Nephron progenitor cell (in vitro differentiated cells): ENCODE results near the gene GFRA1.

Source experiments
- DNase-seq: peaks from one replicate; pipeline ENCODE4 v3.0.0; 2021
- H3K27ac Mint-ChIP-seq: 2 replicates; pipeline ENCODE4 v1.8.0; 2021; ENCODE audit warnings: mild to moderate bottlenecking, moderate library complexity, mixed read lengths
- H3K27me3 Mint-ChIP-seq: 2 replicates; pipeline ENCODE4 v1.8.0; 2021; ENCODE audit warnings: mild to moderate bottlenecking, low read depth, mixed read lengths; ENCODE audit not compliant: poor library complexity
- H3K36me3 Mint-ChIP-seq: 2 replicates; pipeline ENCODE4 v1.8.0; 2021; ENCODE audit warnings: low read depth, mixed read lengths
- H3K4me1 Mint-ChIP-seq: 2 replicates; pipeline ENCODE4 v1.8.0; 2021; ENCODE audit warnings: mixed read lengths
- H3K4me3 Mint-ChIP-seq: 2 replicates; pipeline ENCODE4 v1.8.0; 2021; ENCODE audit warnings: mild to moderate bottlenecking, moderate library complexity, mixed read lengths
- H3K9me3 Mint-ChIP-seq: 2 replicates; pipeline ENCODE4 v1.8.0; 2021; ENCODE audit warnings: mild to moderate bottlenecking, moderate library complexity, mixed read lengths
- TF ChIP-seq, protein P1 (sequence below): fragments of 200-600 bp; sonication (generic); IDR thresholded peaks from 2 replicates; pipeline ENCODE4 v1.5.0; 2021; ENCODE audit warnings: antibody characterized with exemption

The GFRA1 gene

DNA sequence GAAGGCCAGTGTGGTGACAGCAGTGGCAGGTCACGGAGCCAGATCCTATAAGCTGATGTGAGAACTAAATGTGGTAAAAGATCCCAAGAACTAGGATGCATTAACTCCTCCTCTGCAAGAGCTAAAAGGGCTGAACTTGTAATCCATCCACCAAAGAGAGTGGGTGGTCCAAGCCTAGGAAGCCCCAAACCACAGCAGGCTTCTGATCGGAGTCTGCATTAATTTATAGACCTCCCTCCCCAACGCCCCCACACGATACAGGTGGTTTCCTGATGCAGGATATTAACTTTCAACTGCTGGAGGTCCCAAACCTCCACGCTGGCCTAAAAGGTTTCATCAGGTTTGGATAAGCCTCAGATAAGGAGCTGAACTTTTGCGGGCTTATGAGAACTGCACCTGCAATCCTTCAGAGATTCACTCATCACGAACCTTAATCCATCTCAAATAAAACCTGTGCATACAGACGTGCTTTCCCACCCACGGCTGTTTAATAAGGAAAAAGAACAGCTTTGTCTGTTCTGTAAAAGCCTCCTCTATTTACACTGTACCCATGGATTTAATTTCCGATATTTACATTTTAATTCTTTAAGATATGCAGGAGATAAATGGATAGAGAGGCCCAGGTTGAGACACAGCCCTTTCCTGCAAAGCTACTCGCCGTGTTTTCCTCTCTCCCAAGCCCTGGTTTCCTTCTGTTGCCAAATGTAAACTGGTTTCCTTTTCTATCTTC, 74.9 kb downstream of the GFRA1 start:
- Mint-ChIP-seq H3K36me3 (no peaks in the 10 kb centered on the region), H3K4me3 (no peak overlapping the region), H3K9me3 (peaks cover 21% of the 10 kb centered on the region), H3K4me1 (no peaks in the 10 kb centered on the region), H3K27me3 (peaks cover 9% of the 10 kb centered on the region), H3K27ac (no peak overlapping the region)
- DNase-seq: no peak
- TF ChIP-seq, protein P1, sequence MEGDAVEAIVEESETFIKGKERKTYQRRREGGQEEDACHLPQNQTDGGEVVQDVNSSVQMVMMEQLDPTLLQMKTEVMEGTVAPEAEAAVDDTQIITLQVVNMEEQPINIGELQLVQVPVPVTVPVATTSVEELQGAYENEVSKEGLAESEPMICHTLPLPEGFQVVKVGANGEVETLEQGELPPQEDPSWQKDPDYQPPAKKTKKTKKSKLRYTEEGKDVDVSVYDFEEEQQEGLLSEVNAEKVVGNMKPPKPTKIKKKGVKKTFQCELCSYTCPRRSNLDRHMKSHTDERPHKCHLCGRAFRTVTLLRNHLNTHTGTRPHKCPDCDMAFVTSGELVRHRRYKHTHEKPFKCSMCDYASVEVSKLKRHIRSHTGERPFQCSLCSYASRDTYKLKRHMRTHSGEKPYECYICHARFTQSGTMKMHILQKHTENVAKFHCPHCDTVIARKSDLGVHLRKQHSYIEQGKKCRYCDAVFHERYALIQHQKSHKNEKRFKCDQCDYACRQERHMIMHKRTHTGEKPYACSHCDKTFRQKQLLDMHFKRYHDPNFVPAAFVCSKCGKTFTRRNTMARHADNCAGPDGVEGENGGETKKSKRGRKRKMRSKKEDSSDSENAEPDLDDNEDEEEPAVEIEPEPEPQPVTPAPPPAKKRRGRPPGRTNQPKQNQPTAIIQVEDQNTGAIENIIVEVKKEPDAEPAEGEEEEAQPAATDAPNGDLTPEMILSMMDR: no peak

DNA sequence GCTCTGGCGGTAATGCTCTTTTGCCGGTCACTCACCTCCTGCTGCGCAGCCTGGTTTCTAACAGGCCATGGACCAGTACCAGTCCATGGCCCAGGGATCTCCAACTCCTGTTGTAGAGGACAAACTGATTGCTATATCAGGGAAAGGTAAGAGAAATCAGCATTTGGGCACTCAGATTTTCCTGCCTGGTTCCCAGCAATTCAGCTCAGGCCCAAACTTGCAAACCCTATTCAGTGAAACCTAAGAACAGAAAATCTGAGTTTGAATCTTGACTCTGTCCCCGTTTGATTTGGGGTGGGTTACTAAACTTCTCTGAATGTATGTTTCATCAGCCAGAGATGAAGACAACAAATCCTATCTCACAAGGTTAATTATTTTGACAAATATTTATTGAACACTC, 77.4 kb downstream of the GFRA1 start:
- Mint-ChIP-seq H3K4me1 (peaks cover 5% of the 10 kb centered on the region), H3K27ac (no peak overlapping the region), H3K27me3 (peaks cover 2% of the 10 kb centered on the region), H3K9me3 (peaks cover 21% of the 10 kb centered on the region), H3K36me3 (no peaks in the 10 kb centered on the region), H3K4me3 (no peak overlapping the region)
- DNase-seq: no peak
- TF ChIP-seq, protein P1: no peak

DNA sequence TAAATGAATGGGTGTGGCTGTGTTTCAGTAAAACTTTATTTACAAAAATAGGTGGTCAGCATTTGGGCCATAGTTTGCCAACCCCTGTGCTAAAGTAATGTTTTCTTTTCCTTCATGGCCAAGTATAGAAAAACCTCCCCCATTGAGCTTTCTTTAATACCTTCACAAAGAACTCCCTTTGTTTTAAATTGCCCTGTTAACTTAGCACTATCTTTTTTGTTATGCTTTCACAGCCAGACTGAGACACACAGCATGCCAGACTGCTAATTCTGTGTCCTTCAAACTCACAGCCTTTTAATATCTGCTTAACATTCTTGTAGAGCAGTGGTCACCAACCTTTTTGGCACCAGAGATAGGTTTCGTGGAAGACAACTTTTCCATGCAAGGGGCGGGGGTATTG, 78.0 kb downstream of the GFRA1 start:
- peaks cover 7% of the 10 kb centered on the region for H3K27me3 Mint-ChIP-seq
- peaks cover 21% of the 10 kb centered on the region for H3K9me3 Mint-ChIP-seq
- peaks cover 5% of the 10 kb centered on the region for H3K4me1 Mint-ChIP-seq
- no peak for DNase-seq
- H3K4me3 Mint-ChIP-seq: no peak overlapping the region
- TF ChIP-seq, protein P1: no peak
- no peak overlapping the region for H3K27ac Mint-ChIP-seq
- no peaks in the 10 kb centered on the region for H3K36me3 Mint-ChIP-seq

DNA sequence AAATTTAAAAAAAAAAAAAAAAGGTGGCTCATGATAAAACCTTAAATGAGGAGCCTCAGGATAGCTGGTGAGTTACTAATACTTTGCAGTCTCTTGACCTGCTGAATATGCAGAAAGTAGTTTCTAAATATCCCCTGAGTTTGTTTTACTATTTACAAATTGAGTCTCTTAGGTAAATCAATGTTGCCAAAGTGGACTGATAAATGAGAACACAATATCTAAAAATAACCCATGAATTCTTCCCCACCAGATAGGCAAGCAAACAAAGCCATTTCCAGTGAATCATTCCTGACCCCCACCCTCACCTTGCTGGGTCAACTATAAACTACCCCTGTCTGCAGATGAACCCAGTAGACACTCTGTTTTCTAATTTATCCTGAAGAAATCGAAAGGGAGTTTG, 78.9 kb downstream of the GFRA1 start:
- Mint-ChIP-seq H3K9me3 (peaks cover 21% of the 10 kb centered on the region), H3K4me3 (no peak overlapping the region), H3K27ac (no peak overlapping the region), H3K27me3 (peaks cover 12% of the 10 kb centered on the region), H3K36me3 (no peaks in the 10 kb centered on the region), H3K4me1 (peaks cover 5% of the 10 kb centered on the region)
- TF ChIP-seq, protein P1: no peak
- no peak for DNase-seq

DNA sequence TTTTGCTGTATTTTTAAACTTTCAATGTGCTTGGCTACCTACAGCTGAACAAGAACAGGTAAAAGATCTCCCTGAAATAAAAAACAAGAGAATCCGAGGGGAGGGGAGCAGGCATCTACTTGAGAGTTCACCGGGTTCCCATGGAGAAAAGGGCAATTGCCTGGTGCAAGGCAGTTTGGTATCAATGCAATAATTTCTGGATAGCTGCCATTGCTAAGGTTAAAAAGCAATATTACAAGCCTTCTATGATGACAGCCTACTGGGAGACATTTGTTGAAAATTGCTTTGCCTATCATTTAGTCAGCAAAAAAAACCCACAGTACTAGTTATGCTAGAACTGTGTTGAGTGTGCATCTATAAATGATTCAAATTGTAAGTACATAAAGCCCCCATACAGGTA, 82.1 kb downstream of the GFRA1 start:
- TF ChIP-seq, protein P1: no peak
- Mint-ChIP-seq H3K4me1 (peaks cover 21% of the 10 kb centered on the region), H3K27me3 (peaks cover 16% of the 10 kb centered on the region), H3K9me3 (peaks cover 20% of the 10 kb centered on the region), H3K27ac (no peak overlapping the region), H3K36me3 (no peaks in the 10 kb centered on the region), H3K4me3 (no peak overlapping the region)
- no peak for DNase-seq

DNA sequence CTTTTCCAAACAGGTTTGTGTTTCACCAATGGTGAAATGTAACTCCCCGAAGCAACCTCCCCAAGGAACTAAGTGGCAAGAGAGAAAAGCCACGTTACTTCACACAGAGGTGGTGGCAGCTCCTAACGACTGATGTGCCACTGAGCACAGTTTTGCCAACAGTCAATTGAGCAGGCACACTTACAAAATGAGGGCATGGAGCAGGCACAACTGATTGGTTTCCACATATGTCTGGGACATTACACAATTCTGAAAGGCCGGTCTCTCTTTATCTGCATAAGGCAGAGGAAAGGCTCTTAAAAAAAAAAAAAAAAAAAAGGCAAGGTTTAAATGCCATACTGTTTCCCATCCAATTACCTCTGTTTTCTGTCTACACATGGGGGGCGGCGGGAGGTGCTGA, 86.7 kb downstream of the GFRA1 start:
- no peak for DNase-seq
- TF ChIP-seq, protein P1: no peak
- H3K4me3 Mint-ChIP-seq: no peak overlapping the region
- H3K27me3 Mint-ChIP-seq: peaks cover 25% of the 10 kb centered on the region
- H3K36me3 Mint-ChIP-seq: no peaks in the 10 kb centered on the region
- H3K9me3 Mint-ChIP-seq: no peaks in the 10 kb centered on the region
- H3K4me1 Mint-ChIP-seq: peaks cover 30% of the 10 kb centered on the region
- H3K27ac Mint-ChIP-seq: peak overlapping the region; percentile 78
